Kidney (tissue), 14 donors: ENCODE measurements around the gene CPTP. TPM values are rescaled to one million over a fixed set of nuclear protein-coding genes. Genes with fewer than 3 reads are reported as not detected.

Source experiments
- DNase-seq, 5 donors: peaks; one replicate each; pipeline ENCODE4 v3.0.0-alpha.2; 2013 to 2020
- FAIRE-seq: peaks from 2 replicates; lab custom pipeline; 2012; peaks lifted over from hg19 to GRCh38; lab: Jason Lieb, UNC
- H3K27ac ChIP-seq, 2 donors: one replicate each; pipeline ENCODE4 v1.7.0; 2013; ENCODE audit warnings: low read depth in 2 of 2, low read length in 2 of 2, inconsistent platforms in 1 of 2
- H3K27me3 ChIP-seq: one replicate; pipeline ENCODE4 v1.7.1; 2013; ENCODE audit warnings: low read length, inconsistent platforms; ENCODE audit not compliant: control insufficient read depth, insufficient read depth
- H3K36me3 ChIP-seq, 3 donors: one replicate each; pipeline versions ENCODE4 v1.7.0 to v1.7.1; 2013; ENCODE audit warnings: low read length in 3 of 3, control low read depth in 1 of 3, inconsistent platforms in 1 of 3; ENCODE audit not compliant: insufficient read depth in 3 of 3, control insufficient read depth in 2 of 3
- H3K4me1 ChIP-seq, 3 donors: one replicate each; pipeline versions ENCODE4 v1.7.0 to v1.7.1; 2013; ENCODE audit warnings: low read length in 3 of 3, inconsistent platforms in 1 of 3, low read depth in 1 of 3; ENCODE audit not compliant: control insufficient read depth in 2 of 3, insufficient read depth in 2 of 3
- H3K4me3 ChIP-seq, 3 donors: one replicate each; pipeline versions ENCODE4 v1.7.0 to v1.8.1; 2013; ENCODE audit warnings: low read length in 3 of 3, control low read depth in 1 of 3, inconsistent platforms in 1 of 3
- H3K9ac ChIP-seq, 3 donors: one replicate each; pipeline versions ENCODE4 v1.7.0 to v1.7.1; 2013; ENCODE audit warnings: low read length in 3 of 3, control low read depth in 1 of 3, inconsistent platforms in 1 of 3
- H3K9me3 ChIP-seq, 3 donors: one replicate each; pipeline versions ENCODE4 v1.7.0 to v1.7.1; 2013; ENCODE audit warnings: low read length in 3 of 3, control low read depth in 1 of 3, inconsistent platforms in 1 of 3; ENCODE audit not compliant: control insufficient read depth in 2 of 3, insufficient read depth in 1 of 3
- CTCF ChIP-seq: IDR thresholded peaks from 3 replicates; pipeline ENCODE4 v1.5.1; 2012; ENCODE audit warnings: mild to moderate bottlenecking, moderate library complexity, borderline replicate concordance; ENCODE audit not compliant: insufficient read depth; ENCODE audit errors: extremely low read depth
- intact Hi-C: fragments of 100-400 bp; cut with DNase I; formaldehyde crosslinking; loops from one replicate; pipeline ENCODE4 v1.11.1; 2022
- polyA plus RNA-seq: library from polyadenylated mRNA; stranded (reverse); fragments of 350-450 nt; fragmentation: Illumina TruSeq; extraction: RNeasy Lipid Tissue Mini Kit (QIAGEN cat#74804); gene quantifications from one replicate; pipeline ENCODE4 v1.2.3, GENCODE V29; 2014; ENCODE audit warnings: low read depth, low replicate concordance; ENCODE audit not compliant: insufficient read depth
- total RNA-seq: library from RNA; stranded (reverse); fragmentation: NEBNext Ultra II Directional; extraction: Animal tissue kit (Norgen Biotek cat#: 25700); gene quantifications from one replicate; pipeline ENCODE4 v1.2.1, GENCODE V29; 2021
- donor health status: control.
- donor health status: control.
- donor health status: control.
- donor health status: control.
- donor health status: control.
- donor health status: DM: yes; HTN: yes; CAD: no.
- donor health status: Normal renal cell carcinoma (clear cell type).

The CPTP gene
- total and polyA plus RNA-seq, 2 donors from 2014 or later: 21.9 to 51.5 TPM

- Histone ChIP-seq H3K4me3 (no peak overlapping the region), H3K27ac (no peak overlapping the region), H3K9ac (no peak overlapping the region), H3K27me3 (no peaks in the 10 kb centered on the region), H3K36me3 (peaks cover 0 to 8% (median 5%) of the 10 kb centered on the region in 3 donors), H3K9me3 (no peaks in the 10 kb centered on the region), H3K4me1 (peaks cover 0 to 5% (median 3%) of the 10 kb centered on the region in 3 donors)
- DNase-seq (no peak), FAIRE-seq (no peak)
- intact Hi-C loops: no loop called here
- TF ChIP-seq CTCF: no peak
Observed at GRCh38 chr1:1318131-1318652, 6.4 kb upstream of the CPTP start.

- peaks cover 0 to 5% (median 3%) of the 10 kb centered on the region in 3 donors for H3K4me1 ChIP-seq
Observed at GRCh38 chr1:1318777-1319645, 5.6 kb upstream of the CPTP start.

GRCh38 chr1:1319646-1319941, 5.0 kb upstream of the CPTP start:
- Histone ChIP-seq H3K27ac (no peak overlapping the region), H3K4me3 (no peak overlapping the region)
- FAIRE-seq: no peak

More at GRCh38 chr1:1318777-1319645, 5.6 kb upstream of the CPTP start:
- no peak overlapping the region for H3K9ac ChIP-seq
- no peak for DNase-seq
- H3K36me3 ChIP-seq: peaks cover 0 to 8% (median 3%) of the 10 kb centered on the region in 3 donors
- no peak for FAIRE-seq
- H3K9me3 ChIP-seq: no peaks in the 10 kb centered on the region
- H3K27ac ChIP-seq: no peak overlapping the region
- no peak for TF ChIP-seq CTCF
- H3K4me3 ChIP-seq: no peak overlapping the region
- no peaks in the 10 kb centered on the region for H3K27me3 ChIP-seq
- intact Hi-C loops: no loop called here

More at GRCh38 chr1:1319646-1319941, 5.0 kb upstream of the CPTP start:
- Histone ChIP-seq H3K36me3 (peaks cover 0 to 3% (median 3%) of the 10 kb centered on the region in 3 donors), H3K27me3 (no peaks in the 10 kb centered on the region), H3K9ac (no peak overlapping the region), H3K9me3 (no peaks in the 10 kb centered on the region), H3K4me1 (peaks cover 0 to 5% (median 3%) of the 10 kb centered on the region in 3 donors)
- no peak for TF ChIP-seq CTCF
- no peak for DNase-seq
- intact Hi-C loops: no loop called here
